GM19452 (cell line): ENCODE measurements around the gene NEURL1.
"Not testable (repeated sequence)": the region's sequence is repeated elsewhere in the genome, so short reads cannot be mapped to it uniquely, and the experiment has no call there.

Experiments
- ATAC-seq: cut with Tn5 transposase; IDR thresholded peaks from one replicate; pipeline ENCODE4 v1.9.1; 2021; ENCODE audit not compliant: unreplicated experiment

Gene NEURL1

DNA sequence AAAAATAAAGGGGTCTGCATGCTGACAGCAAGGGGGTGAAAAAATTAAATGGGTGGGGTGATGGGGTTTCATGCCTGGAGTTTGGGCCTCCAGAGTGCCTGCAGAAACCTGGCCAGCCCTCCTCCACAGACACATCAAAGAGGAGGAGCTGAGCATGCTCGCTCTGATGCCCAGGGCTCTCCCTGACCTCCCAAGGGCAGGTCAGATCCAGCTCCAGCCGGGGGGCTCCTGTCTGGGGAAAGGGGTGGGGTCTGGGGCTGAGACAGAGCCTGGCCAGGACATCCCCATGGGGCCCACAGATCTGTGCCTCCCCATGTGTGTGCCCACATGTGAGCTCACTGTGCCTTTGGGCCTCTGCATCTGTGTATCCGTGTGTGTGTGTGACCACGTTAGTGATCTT is 33.9 kb upstream of the NEURL1 start:
- ATAC-seq: no peak

DNA sequence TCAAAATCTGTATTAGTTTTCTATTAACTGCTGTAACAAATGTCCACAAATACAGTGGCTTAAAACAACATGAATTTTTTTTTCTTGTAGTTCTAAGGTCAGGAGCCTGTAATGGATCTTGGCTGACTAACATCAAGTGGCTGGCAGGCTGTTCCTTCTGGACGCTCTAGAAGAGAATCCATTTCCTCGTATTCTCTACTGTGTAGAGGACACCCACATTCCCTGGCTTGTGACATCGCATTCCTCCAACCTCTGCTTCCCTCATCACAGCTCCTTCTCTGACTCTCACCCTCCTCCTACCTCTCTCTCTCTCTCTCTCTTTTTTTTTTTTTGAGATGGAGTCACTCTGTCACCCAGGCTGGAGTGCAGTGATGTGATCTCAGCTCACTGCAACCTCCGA is 30.0 kb upstream of the NEURL1 start:
- ATAC-seq: no peak

DNA sequence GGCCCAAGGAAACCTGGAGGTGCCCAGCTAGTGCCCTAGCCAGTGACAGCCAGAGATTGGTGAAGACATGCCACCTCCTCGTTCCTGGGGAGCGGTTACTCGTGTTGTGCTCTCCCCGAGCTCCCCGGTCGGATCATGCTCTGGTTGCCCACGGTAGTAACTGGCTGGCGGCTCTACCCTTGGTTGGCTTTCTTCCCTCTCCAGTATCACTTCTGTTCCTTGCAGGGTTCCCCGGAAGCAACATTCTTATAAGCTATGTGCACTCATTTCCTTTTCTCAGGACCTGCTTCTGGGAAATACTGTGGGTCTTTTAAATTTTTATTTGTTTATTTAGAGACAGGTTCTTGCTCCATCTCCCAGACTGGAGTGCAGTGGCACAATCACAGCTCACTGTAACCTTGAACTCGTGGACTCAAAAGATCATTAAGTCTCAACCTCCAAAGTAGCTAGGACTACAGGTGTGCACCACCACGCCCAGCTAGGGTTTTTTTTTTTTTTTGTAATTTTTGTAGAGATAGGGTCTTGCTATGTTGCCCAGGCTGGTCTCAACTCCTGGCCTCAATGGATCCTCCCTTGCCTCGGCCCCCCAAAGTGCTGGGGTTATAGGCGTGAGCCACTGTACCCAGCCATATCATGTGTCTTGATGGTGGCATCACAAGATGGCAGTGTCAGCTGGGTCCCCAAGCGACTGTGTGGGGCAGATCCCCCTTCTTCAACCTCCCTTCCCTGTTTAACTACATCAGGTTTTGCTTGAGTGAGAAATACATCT is 27.9 kb upstream of the NEURL1 start:
- no peak for ATAC-seq

DNA sequence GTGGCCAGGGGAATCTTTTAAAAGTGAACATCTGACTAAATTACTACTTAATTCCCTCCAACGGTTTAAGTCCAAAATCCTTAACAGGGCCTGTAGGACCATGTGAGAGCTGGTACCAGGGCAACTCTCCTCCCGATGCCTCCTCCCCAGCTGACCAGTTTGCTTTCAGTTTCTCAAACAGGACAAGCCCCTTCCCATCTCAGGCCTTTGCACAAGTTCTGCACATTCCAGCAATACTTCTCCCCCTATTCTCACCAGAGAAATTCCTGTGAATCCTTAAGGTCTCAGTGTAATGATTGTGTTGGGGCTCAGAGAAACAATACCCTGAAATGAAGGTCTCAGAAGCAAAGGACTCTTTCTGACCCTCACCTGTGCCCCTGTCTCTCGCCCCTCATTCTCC is 26.8 kb upstream of the NEURL1 start:
- ATAC-seq: no peak

DNA sequence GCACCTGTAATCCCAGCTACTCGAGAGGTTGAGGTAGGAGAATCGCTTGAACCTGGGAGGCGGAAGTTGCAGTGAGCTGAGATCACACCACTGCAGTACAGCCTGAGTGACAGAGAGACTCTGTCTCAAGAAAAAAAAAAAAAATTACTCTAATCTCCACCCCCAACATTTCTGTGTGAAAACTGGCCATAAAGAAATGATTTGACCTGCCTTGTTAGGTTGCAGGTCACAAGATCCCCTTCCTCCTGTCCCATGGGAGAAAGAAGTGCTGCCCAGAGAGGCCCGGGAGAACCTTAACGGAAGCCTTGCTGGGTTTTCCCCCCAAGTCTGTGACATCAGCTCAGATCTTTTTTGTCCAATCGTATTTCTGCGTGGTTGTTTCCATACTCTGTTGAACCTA is 26.1 kb upstream of the NEURL1 start:
- peak; percentile 23 for ATAC-seq

DNA sequence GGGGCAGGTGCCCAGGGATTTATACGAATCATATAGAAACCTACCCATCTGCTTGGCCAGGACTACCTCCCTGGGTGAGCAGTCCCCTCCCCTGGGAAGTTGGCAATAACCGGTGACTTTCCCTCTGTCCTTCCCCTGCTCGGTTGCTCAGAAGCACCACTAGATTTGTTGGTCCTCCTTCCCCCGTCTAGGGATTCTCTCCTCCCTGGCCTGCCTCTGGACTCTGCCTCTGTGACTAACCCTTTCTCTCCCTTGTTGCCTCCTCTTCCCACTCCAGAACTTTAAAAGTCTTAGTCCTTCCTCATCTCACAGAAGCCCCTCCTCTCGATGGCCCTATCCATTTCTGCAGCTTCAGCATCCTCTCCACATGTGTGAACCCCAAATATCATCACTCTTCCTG is 24.3 kb upstream of the NEURL1 start:
- no peak for ATAC-seq

DNA sequence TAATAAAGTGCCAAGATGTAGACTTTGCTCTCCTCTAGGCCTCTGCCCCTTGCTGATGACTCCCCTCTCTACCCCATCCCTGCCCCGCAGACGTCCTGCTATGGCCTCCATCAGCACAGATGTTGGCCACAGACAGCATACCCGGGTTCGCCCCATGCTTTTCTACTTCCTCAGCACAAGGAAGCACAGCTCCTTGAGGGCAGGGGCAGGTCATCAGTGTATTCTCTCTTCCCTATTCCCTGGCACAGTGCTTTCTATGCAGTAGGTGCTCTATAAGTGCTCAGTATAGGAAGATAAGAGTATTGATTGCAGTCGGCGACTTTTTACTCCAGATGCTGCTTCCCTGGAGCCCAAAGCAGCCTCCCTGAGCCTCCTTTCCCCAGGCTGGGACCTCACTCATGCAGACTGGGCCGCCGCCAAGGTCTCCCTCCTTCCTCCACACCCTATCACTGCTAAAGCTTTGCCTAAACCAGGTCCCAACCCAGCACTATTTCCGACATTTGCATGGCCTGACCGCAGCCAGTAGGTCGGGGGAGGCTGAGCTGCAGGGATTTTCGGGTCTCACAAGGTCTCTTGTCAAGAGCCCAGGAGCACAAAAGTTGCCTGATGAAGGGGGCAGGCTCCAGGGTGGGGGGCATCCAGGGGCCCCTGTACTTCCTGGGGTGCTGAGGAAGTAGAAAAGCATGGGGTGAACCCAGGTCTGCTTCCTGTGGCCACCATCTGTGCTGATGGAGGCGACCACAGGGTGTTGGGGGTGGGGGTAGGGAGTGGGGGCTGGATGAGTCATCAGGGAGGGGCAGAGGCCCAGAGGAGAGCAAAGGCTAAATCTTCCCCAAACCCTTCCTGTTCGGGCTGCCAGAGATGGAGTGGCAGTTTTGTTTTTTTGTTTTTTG is 22.5 kb upstream of the NEURL1 start:
- ATAC-seq: peak; percentile 65

DNA sequence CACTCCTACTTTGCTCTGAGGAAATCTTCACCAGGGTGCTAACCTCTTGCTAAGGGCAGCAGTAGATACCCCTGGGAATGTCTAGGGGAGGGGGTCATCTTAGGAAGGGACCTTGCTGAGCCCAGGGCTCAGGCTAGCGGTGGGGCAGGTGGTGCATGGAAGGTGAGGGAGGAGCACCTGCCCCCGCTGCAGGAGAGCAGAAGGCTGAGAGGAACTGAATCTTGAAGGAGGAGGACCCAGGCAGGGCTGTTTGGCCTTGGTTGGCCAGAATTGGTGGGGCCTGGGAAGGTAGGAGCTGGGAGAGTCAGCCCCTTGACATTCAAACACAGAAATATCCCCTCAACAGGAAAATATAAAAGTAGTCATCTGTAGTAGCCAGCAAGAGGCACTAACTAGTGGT is 21.5 kb upstream of the NEURL1 start:
- ATAC-seq: peak; percentile 28

DNA sequence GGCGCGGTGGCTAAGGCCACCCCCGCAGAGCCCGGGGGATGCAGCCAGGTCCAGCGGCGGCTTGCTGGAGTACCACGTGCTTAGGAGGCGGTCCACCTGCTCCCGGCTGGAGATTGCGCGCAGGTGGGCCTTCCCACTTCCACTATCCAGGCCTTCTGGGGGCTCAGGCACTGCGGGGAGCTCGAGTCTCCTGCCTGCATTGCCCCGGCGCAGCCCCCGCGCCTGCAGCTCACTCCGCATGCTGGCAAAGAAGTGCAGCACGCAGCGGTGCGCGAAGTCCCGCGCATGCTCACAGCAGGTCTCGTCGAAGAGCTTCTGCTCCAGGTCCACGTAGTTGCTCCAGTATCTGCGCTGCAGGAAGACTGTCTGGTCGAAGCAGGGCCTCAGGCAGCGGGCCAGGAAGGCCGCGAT is 20.2 kb upstream of the NEURL1 start:
- no peak for ATAC-seq

DNA sequence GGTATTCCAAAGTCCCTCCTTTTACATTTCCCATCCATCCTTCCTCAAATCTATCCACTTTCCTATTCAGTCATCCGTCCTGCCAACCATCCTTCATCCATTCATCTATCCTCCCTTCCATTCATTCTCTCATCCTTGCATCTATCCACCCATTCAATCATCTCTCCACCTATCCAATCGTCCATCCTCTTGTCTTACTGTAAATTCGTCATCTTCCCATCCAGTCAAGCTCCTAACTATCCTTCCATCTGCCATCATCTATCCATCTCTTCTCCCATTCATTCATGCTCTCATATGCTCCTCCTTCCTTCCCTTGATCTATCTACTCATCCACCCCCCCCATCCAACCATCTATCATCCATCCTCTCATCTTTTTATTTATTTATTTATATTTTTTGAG is 19.4 kb upstream of the NEURL1 start:
- no peak for ATAC-seq

DNA sequence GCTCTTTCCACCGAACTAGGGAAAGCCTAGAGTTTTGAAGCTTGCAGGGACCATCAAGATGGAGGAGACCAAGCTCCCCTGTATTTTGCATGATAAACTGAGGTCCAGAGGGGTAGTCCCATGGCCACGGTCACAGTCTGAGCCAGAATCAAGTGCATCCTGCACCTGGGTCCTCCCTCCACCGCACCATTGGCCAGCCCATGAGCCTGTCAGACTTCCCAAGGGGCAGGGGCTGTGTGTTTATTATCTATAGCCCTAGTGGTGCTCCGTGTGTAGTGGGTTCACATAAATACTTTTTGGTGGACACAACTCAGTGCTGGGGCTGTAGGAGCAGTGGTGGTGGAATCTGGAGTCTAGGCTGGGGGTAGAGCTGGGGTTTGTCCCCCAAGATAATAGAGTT is 18.1 kb upstream of the NEURL1 start:
- no peak for ATAC-seq

DNA sequence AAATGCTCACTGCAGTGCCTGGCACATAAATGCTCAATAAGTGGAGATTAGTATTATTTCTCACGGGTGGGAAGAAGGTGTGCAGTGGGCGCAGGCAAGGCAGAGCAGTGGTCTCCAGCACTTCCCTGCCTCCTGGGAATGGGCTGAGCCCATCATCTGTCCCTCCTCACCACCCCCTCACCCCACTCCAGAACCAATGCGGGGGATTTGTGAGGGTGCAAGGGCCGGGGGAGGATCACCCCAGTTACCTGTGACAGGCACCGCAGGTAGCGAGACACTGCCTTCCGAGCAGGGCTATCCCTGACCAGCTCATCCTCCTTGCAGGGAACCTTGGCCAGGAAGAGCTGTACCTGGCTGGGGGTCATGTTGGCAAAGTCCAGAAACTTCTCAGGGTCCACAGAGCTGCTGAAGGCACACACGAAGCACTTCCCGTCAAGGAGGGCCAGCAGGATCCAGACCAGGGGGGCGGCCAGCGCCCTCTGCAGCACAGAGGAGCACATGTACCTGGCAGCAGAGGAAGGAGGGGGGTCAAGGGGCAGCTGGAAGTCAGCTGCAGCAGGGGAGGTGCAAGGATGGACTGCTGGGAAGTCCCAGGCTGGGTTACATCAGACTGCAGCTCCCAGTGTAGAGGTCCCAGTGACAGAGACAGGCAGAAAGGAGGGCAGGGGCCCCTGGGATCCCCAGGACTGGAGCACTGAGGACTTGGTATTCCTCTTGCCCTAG is 17.3 kb upstream of the NEURL1 start:
- ATAC-seq: no peak

DNA sequence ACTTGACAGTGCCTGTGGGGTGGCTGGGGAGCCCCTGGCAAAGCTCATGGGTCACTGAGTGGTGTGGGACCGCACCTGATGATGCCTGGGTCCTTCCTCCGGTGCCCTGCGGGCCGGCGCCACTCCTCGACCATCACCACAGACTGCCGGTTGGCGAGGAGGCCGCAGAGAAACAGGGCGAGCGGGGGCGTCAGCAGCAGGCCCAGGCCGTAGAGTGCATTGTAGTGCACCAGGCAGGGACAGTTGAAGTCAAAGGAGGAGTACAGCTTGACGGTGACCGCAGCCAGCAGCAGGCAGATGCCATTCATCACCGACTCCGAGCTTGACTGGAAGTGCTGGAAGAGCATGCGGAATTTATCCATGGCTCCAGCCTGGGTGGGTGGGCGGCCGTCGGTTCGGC is 14.8 kb upstream of the NEURL1 start:
- ATAC-seq: no peak

DNA sequence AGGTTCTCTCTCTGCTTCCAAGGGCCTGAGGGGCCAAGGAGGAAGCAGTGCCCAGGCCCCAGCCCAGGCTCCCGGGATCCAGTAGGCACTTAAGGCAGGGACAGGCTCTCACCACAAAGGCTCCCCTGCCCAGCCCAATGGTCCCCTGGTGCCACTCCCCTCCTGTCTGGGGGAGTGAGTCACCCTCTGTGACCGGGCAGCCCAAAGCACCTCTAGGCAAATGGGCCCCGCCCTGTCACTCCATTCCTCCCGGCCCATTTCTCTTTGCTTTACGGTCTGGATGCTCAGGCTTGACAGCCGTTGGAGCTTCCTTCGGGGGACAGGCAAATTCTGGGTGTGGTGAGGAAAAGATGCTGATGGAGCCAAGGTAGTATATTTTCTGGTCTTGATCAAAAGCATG is 14.4 kb upstream of the NEURL1 start, which contains the start of gene CALHM3:
Gene CALHM3, minus strand, starts transcription at position 106 of the 400 bp plus-strand sequence. CDS start 208 bp downstream, outside the sequence.
- no peak for ATAC-seq

DNA sequence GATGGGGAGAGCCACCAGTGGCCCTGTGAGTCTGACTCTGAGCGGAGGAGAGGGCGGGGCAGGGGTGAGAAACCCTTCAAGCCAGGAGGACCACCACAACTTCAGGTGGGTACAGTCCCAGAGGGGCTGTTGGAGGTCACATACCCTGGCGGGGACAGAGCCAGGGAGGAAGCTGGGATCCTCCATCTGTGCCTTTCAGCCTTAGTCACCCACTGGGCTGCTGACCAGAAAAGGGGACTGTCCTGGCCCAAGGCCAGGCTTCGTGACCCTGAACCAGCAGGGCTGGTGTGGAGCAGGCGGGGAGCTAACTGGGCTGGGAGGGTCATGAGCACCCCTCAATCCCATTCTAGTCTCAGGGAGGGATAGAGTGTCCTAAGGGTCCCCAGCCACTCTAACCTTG is 13.0 kb upstream of the NEURL1 start:
- ATAC-seq: no peak

DNA sequence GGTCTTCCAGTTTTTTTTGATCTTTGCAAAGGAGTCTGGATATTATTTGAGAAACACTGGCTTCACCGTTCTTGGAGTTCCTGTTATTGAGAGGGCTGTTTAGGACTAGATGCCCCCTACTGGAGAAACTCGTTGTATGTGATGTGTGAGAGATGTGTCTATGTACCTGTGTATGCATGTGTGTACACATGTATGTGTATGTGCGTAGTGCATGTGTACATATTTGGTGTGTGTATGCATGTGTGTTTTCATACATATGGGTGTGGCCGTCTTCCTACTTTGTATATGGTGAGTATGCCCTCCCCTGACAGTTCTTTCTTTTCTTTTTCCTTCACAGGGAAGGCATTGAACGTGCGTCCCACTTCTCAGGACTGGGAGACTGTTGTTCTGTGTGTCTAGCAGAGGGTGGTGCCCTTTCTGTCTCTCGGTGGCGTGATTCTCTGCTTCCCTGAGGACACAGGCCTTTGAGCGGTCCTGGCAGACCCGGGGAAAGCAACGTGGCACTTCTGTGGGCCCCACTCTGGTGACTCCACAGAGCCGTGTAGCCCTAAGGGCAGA is 11.5 kb upstream of the NEURL1 start:
- ATAC-seq: no peak

DNA sequence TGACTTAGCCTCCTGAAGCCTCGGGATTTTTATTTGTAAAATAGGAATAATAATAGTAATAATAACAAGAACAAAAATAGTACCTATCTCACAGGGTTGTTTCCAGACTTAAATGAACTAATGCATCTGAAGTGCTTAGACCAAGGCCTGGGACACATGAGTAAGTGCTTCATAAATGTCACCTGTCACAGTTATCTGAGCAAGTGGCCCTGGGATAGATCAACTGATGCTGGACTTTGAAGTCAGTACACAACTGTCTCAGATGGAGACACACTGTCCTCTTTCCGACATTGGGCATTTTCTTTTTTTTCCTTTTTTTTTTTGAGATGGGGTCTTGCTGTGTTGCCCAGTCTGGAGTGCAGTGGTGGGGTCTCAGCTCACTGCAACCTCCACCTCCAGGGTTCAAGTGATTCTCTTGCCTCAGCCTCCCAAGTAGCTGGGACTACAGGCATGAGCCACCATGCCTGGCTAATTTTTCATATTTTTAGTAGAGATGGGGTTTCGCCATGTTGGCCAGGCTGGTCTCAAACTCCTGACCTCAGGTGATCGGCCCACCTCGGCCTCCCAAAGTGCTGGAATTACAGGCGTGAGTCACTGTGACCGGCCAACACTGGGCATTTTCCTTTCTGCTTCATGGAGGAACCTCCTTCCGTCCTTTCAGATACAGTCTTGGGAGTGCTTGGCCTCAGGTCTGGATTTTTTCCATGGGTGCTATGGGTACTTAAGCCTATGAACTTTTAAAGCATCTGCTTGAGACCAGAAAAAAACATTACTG is 6.7 kb upstream of the NEURL1 start:
- ATAC-seq: not testable (repeated sequence)

DNA sequence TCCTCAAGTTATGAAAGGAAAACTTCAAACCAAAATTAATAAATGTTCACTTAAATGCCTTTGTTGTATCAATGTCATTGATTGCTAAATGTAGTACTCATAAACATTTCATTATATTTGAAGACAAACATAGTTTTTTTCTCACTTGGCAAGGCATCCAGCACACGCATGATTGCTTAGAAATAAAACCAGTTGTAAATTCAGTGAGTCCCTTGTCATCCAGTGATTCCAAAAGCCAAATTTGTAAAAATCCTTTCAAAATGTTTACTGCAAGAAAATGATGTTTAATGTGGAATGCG is 6.1 kb upstream of the NEURL1 start:
- ATAC-seq: no peak

DNA sequence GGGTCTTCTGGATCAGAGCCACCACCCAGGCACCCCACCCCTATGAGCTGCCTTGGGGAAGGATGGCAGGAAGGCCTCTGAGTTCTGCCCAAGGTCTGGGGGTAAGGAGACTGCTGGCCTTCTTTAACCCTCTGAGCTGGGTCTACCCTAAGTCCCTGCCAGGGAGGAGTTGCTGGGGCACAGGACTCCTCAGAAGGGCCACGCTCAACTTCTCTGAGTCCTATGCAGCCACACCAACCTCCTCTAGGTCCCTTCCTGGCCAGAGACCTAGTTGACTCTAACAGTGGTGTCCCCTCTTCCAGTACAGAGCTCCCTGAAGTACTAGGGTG is 2.6 kb upstream of the NEURL1 start:
- ATAC-seq: peak; percentile 10

DNA sequence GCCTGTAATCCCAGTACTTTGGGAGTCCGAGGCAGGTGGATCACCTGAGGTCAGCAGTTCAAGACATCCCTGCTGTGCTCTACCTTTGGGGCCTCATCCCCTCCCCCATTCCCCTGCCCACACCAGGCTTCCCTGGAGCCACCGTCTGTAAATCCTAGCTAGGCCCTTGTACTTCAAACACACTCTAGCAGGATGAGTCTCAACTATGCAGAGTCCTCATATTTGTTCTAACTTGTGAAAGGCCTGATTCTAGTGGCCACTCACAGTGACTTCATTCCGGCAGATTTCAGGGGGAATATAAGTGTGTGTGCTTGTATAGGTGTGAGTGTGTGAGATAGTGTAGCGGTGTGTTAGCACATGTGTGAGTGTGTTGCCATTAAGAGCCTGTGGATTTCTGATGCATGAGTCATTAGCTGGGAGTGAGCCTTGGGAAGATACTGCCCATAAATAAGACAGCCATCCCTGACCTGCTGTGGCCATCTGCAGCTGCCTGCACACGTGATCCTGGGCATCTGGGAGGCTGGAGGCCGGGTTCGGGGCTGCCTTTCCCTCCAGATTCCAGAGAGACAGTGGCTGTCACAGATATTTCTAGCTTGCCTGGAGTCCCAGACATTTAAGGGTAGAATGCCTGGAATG is 1.7 kb upstream of the NEURL1 start:
- ATAC-seq: no peak
